Tibial nerve (tissue), 4 donors: ENCODE measurements around the gene SLC35G3.

Experiments used
- EP300 ChIP-seq, 2 donors: sonication (generic); formaldehyde crosslinking; IDR thresholded peaks; one replicate each; pipeline ENCODE4 v1.6.1; 2017; ENCODE audit warnings: antibody characterized with exemption in 2 of 2, mild to moderate bottlenecking in 1 of 2
- POLR2A ChIP-seq, 2 donors: fragments of 450-650 bp; IDR thresholded peaks; one replicate each; pipeline ENCODE4 v1.6.1; 2017; ENCODE audit warnings: antibody characterized with exemption in 2 of 2, mild to moderate bottlenecking in 2 of 2, moderate library complexity in 2 of 2
- TF ChIP-seq, protein P1 (sequence below), 5 experiments: fragments of 200-600 bp in 3 of 5; fragments of 450-650 bp in 2 of 5; sonication (generic) in 3 of 5; IDR thresholded peaks; one replicate each; pipeline ENCODE4 v1.5.1; 2016 to 2019; ENCODE audit warnings: antibody characterized with exemption in 5 of 5, mild to moderate bottlenecking in 3 of 5, moderate library complexity in 2 of 5

DNA sequence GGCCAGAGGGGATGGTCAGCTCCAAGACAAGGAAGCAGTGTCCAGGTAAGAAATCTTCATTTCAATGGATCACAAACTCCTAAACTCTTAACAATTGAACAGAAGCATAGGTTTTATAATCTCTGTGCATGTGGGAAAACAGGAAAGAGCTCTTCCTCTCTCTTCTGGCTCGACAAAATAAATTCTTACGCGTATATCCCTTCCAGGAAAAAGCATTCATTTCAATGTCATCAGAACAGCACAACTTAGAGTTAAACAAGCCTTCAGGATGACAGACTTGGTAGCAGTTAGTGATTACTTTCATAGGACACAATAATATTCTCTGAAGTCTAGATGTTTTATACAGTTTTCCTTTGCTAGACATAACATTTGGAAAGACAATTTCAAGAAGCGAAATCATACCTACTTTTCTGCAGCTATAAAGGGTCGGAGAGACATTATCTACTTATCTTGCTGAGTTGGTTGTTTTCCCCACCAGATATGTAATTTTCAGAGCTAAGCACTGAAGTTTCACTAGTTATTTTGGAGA lies 19.3 kb upstream of the SLC35G3 start:
- TF ChIP-seq, protein P1, sequence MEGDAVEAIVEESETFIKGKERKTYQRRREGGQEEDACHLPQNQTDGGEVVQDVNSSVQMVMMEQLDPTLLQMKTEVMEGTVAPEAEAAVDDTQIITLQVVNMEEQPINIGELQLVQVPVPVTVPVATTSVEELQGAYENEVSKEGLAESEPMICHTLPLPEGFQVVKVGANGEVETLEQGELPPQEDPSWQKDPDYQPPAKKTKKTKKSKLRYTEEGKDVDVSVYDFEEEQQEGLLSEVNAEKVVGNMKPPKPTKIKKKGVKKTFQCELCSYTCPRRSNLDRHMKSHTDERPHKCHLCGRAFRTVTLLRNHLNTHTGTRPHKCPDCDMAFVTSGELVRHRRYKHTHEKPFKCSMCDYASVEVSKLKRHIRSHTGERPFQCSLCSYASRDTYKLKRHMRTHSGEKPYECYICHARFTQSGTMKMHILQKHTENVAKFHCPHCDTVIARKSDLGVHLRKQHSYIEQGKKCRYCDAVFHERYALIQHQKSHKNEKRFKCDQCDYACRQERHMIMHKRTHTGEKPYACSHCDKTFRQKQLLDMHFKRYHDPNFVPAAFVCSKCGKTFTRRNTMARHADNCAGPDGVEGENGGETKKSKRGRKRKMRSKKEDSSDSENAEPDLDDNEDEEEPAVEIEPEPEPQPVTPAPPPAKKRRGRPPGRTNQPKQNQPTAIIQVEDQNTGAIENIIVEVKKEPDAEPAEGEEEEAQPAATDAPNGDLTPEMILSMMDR (IDR thresholded peaks at IDR 0.05) = no peak
- TF ChIP-seq POLR2A (IDR thresholded peaks at IDR 0.05) (no peak), EP300 (IDR thresholded peaks at IDR 0.05) (no peak)
